Activated CD4-positive, alpha-beta T cell treated with anti-CD3 and anti-CD28 coated beads, Interleukin-10, Interleukin-2, amounts not matched to agents 100 ng/mL and 50 ng/mL, durations not matched to agents 16 hours and 8 hours (primary cell): ENCODE data around the gene CSNK1D.
A peak's percentile ranks its signal among the peaks of the same experiment; 100 is the strongest.

Experiments
- DNase-seq: peaks from one replicate; pipeline ENCODE4 v3.0.0-alpha.2; 2020

CSNK1D gene

DNA sequence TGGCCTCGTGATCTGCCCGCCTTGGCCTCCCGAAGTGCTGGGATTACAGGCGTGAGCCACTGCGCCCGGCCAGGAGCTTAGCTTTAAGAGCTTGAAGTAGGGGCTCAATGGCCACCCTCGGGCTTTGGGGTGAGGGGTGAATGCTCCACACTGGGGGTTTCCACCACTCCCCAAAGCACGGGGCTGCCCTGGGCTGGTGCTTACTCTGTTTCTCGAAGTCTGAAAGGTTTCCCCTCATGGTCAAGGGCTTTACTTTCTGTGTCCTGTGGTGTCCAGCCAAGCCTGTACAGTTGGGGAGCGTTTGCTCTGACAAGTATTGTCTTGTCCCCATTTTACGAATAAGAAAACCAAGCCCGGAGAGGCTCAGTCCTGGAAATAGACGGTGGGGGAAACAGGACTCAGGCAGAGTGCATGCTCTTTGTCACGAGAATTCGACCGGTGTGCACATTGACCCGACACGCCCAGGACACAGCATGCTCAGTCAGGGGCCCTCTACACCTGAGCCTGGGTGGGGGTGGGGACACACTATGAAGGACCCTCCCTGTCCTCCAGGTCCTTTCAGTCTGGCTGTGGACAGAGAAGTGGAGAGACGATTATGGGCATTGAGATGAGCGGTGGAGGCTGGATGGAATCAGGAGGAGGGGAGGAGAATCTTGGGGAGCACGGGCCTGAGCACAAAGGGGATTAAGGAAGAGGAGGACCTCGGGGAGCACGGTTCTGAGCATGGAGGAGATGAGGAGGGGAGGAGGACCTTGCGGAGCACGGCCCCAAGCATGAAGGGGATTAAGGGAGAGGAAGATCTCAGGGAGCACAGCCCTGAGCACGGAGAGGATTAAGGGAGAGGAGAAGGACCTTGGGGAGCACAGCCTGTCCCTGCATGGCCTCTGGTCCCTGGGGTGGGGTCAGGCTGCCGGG lies 36.4 kb upstream of the CSNK1D start:
- no peak for DNase-seq

DNA sequence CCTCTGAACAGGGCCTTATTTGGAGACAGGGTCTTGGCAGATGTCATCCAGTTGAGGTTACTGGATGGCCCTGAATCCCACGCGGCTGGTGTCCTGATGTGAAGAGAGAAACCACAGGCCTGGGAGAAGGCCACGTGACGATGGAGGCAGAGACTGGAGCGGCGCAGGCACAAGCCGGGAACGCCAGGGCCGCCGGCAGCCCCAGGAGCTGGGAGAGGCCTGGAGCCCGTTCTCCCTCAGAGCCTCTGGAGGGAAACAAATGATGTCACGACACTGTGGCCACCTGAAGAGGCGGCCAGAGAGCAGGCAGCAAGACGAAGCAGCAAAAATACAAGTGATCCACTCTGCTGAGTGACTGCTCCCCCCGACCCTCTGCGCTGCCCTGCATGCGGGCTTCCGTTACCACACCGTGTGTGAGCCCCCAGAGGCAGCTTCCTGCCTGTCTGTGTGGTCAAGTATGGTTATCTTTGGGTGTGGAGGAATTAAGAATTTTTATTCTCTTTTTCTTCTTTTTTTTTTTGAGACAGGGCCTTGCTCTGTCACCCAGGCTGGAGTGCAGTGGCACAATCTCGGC lies 32.3 kb upstream of the CSNK1D start:
- DNase-seq, result no peak

DNA sequence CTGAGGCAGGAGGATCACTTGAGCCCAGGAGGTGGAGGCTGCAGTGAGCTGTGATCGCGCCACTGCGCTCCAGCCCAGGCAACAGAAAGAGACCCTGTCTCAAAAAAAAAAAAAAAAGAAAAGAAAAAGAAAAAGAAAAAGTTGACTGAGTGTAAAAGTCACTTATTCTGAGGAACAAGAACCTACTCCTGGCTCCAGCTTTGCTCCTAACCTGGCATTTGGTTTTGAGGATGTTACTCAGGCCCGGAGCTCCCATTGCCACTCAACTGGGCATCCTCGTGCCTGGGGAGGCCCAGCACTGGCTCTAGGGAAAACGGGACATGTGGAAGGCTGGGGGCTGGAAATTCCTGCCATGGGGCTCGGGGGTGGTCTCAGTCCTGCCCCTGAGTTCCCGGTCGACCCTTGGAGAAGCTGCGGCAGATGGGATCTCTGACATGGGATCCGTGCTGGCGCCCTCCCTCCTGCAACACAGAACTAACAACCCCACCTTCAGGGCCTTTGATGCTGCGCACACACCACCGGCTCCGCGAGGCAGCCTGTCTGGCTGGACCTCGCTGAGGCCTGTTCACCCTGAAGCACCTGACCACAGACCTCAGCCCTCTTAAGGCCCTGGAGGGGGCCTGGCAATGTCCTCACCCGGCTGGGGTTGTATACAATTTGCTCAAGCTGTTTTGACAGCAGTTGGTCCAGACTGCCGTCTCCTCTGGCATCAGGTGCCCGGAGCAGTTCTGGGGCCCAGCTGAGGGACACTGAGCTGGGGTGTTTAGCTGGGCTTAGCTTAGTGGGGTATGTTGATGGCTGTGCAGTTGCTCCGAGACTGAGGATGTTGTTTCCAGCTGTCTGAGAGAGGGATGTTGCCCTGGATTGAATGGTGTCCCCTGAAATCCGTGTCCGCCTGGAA lies 31.6 kb upstream of the CSNK1D start:
- DNase-seq, result no peak

DNA sequence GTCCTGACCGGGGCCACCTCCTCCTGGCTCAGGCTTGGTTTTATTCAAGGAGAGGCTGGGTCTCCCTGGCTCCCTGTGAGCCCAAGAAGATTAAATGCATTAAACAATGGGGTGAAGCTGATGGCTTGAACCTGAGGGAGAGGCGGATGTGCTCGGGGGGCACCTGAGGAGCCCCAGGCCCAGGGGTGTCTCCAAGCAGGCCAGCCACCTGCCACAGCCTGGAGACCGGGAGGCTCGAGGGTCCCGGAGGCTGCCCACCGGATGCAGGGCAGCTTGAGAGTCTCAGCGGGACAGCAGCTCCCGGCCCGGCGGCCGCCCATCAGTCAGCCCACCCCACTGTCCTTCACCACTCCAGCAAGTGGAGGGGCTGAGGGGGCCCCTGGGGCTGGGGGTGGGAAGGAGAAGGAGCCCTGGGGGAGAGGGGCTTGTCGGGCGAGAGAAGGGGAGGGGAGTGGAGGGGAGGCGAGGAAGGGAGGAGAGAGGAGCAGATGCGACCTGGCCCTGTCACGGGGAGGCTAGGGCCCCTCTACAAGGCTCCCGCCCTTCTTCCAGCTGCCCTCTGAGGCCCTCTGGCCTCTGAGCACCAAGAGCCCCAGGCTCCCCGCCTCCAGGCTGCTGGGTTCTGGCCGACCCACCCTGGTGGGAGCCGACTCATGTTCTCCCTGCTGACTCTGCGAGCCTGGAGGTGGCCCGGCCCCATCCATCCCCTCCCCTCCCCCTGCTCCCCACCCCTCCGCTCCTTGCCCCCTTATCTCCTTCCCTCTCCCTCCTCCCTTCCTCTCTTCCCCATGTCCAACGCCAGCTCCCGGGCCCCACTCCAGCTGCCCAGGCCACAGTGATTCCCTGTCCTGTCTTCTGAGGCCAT lies 30.7 kb upstream of the CSNK1D start:
- no peak for DNase-seq

DNA sequence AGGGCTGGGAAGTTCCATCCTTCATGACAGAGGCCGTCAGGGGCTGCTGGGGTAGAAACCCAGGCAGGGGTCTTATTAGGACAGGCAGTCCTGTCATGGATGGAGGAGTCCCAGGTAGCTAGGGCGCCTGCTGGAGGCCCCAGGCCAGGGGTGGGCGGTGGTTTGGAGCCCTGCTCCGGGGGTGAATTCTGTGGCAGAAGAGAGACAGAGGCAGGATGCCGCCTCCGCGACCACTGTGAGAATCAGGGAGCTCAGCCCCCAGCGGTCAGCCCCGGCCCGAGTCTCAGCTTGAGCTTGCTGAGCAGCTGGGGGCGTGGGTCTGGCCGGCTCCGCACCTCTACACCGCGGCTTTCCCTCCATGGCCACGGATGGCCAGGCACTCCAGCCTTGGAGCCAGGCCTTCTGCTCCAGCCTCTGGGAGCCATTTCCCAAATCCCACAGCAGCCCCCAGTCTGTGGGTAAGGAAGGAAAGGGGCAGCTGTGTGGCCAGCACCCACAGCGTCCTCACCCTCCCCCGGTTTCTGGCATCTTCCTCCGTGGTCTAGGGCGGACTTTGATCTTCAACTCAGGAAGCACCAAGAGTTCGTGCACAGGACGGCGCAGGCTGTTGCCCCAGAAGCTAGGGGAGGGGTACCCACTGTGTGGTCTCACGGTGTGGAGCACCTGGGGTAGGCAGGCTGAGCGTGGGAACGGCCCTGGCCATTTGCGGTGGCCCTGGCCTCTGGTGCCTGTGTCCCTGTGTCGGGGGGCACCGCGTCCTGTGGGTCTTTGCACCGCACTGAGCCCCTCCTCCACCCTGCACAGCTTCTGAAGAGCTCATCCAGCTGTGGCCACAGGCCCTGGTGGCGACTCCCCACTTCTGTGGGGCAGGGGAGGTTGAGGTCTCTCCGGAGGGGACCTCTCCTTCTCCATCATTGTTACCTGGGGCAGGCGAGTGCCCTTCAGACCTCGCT lies 29.8 kb upstream of the CSNK1D start:
- DNase-seq, result no peak

GRCh38 chr17:82302568-82302963 lies 29.1 kb upstream of the CSNK1D start:
- no peak for DNase-seq

DNA sequence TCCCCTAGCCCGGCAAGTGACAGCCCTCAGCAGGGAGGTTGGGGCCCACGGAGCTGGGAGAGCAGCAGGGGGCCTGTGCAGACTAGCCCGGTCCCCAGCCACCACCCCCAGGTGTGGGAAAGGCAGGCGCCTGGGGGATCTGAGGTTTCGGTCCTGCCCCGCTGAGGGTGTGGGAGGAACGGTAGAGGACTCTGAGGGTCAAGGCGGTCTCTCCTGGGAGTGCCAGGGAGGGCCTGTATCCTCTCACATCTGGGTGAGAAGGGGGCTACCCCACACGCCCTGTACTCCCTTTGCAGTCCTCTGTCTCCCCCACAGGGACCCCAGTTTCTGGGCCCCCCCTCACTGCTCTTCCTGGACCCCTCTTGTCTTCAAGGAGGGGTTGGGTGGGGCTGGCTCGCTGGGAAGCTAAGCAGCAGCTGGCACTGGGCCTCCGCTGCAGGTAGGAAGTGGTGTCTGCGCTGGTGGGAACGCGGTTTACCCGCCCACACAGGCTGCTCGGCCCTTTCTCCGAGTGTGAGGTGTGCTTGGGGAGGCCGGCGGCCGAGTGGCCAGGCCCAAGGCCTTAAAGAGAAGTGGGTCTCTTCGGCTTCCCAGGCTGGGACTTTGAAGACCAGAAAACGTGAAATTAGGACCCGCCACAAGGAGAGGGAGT lies 28.5 kb upstream of the CSNK1D start:
- peak; percentile 76 for DNase-seq

GRCh38 chr17:82301300-82301915 lies 27.9 kb upstream of the CSNK1D start:
- no peak for DNase-seq

- peak; percentile 73 for DNase-seq
Measured at GRCh38 chr17:82300707-82301270, 27.3 kb upstream of the CSNK1D start.

DNA sequence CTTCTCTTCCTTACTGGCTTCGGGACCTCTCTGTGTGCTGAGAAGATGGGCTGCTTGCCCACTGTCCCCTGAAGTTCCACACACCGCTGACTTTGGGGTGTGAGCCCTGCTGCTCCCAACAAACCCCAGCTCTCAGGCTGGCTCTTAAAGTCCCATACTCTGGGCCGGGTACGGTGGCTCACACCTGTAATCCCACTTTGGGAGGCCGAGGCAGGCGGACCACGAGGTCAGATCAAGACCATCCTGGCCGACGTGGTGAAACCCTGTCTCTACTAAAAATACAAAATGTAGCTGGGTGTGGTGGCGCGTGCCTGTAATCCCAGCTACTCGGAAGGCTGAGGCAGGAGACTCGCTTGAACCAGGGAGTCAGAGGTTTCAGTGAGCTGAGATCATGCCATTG lies 26.7 kb upstream of the CSNK1D start:
- no peak for DNase-seq

GRCh38 chr17:82299452-82299851 lies 26.0 kb upstream of the CSNK1D start:
- no peak for DNase-seq

DNA sequence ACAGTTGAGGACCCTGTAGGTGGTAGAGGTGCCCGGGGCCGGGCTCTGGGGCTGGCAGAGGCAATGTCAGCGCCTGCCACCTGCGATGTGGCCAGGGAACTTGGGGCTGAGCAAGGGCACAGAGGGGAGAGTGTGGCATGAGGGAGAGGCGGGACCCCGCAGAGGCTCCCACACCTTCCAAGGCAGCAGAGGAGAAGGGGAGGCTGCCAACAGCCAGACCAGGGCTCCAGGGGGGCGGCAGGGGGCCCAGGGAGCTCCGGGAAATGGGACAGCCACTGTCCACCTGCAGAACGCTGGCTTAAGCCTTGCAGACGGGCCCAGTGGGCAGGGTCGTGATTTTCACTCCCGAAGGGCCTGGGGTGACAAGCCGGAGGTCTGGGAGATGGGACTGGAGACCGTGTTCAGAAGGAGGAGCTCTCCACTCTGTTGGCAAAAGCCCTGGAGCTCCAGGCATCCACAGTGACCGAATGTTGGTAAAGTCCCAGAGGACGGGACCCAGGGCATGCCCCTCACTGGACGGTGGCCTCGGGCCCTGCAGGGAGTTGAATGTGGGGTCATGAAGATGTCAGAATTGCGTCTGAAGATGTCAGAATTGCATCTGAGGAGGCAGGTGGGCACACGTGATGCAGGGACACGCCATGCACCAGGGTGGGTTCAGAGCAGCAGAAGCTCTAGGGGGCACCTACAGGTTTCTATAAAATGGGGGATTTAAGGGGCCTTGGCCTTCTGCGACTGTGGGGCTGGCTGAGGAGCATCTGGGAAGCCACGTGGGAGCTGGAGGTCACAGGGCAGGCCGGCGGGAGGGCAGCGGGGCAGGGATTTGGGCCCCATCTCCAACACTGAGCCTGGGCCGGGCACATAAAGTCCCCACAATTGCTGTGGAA lies 25.3 kb upstream of the CSNK1D start:
- DNase-seq, result no peak

DNA sequence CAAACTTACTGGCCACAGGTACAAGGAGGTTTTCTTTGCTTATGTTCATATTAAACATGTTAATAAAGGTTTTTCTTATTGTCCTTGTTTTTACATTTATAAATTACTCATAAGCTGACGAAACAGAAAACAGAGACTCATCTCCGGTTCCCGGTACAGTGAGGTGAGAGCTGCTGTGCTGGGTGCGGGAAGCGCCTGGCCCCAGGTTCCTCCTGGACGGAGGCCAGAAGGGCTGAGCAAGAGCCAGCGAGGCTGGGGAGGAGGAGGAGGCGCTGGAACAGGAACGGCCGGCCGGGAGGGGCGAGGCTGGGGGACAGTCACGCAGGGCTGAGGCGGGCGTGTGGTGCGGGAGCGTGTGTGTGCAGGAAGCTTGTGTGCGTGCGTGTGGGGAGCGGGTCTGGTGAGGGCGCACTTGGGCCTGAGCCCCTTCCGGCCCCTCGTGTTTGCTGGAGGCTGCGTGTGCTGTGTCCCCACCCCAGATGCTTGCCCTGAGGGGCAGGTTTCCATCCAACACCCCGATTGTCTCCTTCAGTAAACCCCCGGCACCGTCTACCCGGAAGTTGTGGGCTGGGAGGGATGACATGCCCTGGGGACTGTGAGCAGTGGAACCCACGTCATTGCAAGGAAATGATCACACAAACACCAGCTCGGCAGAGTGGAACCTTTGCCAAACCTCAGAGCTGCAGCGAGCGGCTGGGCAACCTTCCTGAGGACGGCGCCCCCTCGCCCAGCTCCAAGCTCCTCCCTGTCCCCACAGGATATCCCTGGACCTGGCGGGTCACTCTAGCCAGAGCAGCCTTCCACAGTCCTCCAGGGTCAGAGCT lies 24.4 kb upstream of the CSNK1D start:
- peak; percentile 97 for DNase-seq

GRCh38 chr17:82297280-82297713 lies 23.8 kb upstream of the CSNK1D start:
- peak; percentile 95 for DNase-seq

GRCh38 chr17:82296511-82297279 lies 23.2 kb upstream of the CSNK1D start:
- DNase-seq, result no peak

DNA sequence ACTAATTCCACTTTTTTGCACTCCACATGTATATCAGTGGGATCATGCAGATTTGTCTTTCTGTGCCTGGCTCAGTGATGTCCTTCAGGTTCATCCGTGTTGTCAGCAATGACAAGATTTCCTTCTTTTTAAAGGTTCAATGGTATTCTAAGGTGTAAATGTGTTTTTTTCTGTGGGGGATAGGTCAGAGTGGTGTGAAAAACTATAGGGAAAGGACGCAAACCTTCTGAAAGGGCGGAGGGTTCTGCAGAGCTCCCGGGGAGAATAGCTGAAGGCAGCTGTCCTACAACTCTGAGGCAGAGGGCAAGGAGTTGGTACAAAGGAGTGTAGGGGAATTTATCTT lies 21.9 kb upstream of the CSNK1D start:
- DNase-seq, result no peak
